Fibroblast of pulmonary artery (primary cell): ENCODE results near the gene RNF220.

Experiments used
- DNase-seq: peaks from one replicate; pipeline ENCODE4 v3.0.0-alpha.2; 2010; ENCODE audit warnings: low read depth
- H3K4me3 ChIP-seq: replicated peaks from 2 replicates; pipeline ENCODE4 v1.5.1; 2011; ENCODE audit warnings: low read depth, mild to moderate bottlenecking, control low read depth, low read length, moderate library complexity
- CTCF ChIP-seq: IDR thresholded peaks from 2 replicates; pipeline ENCODE4 v1.5.1; 2011; ENCODE audit warnings: mild to moderate bottlenecking, control low read depth, low read length, inconsistent platforms; ENCODE audit errors: missing control alignments

RNF220 gene

GRCh38 chr1:44700573-44700972, 295.5 kb downstream of the RNF220 start:
- TF ChIP-seq CTCF = no peak
- no peak for DNase-seq
- no peak overlapping the region for H3K4me3 ChIP-seq

GRCh38 chr1:44701141-44701573, 296.1 kb downstream of the RNF220 start:
- no peak for DNase-seq
- no peak for TF ChIP-seq CTCF

More at GRCh38 chr1:44701141-44701573, 296.1 kb downstream of the RNF220 start:
- H3K4me3 ChIP-seq = no peak overlapping the region
